Measurements from ENCODE around the gene TIMM23. TPM values are rescaled to one million over a fixed set of nuclear protein-coding genes. Genes with fewer than 3 reads are reported as not detected.
A peak's percentile ranks its signal among the peaks of the same experiment; 100 is the strongest.

Gene TIMM23
- total RNA-seq, 1 experiment from 2014 or later: 85.2 TPM

DNA sequence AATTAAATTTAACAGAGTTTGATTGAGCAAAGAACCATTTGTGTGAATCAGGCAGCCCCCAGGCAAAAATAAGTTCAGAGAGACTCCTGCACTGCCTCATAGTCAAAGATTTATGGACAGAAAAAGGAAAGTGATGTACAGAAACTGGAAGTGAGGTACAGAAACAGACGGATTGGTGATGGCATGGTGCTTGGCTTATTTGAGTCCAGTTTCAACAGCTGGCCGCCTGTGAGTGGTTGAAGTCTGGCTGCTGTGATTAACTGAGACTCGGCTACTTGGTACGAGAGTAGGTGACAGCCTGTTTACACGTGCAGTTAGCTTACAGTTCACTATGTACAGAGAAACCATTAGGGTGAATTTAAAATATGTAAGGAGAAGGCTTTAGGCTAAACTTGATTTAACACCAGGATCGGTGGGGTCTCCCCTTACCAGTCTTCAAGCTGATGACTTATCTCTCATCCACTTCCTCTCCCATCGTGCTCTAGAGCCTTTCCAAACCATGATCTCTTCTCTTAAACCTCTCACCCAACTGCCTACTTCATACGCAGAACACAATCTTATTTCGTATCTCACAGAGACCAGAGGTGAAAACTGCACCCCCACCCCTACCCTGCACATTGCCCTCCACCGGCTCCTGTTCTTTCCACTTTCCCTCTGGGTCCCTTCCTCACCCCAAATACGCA, 78.8 kb downstream of the TIMM23 start:
- TF ChIP-seq, protein P1, sequence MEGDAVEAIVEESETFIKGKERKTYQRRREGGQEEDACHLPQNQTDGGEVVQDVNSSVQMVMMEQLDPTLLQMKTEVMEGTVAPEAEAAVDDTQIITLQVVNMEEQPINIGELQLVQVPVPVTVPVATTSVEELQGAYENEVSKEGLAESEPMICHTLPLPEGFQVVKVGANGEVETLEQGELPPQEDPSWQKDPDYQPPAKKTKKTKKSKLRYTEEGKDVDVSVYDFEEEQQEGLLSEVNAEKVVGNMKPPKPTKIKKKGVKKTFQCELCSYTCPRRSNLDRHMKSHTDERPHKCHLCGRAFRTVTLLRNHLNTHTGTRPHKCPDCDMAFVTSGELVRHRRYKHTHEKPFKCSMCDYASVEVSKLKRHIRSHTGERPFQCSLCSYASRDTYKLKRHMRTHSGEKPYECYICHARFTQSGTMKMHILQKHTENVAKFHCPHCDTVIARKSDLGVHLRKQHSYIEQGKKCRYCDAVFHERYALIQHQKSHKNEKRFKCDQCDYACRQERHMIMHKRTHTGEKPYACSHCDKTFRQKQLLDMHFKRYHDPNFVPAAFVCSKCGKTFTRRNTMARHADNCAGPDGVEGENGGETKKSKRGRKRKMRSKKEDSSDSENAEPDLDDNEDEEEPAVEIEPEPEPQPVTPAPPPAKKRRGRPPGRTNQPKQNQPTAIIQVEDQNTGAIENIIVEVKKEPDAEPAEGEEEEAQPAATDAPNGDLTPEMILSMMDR (IDR thresholded peaks at IDR 0.05; ENCODE audit: unreplicated experiment): no peak
- peak; percentile 27 for DNase-seq (ENCODE audit: unreplicated experiment)
- CTCF ChIA-PET: interaction anchor here (0.6 kb wide), 1 partner anchor 13 kb away, joined by 4 read pairs; no protein-coding TSS in a partner anchor
- Mint-ChIP-seq H3K27ac (ENCODE audit: low read depth, unreplicated experiment) (no peak overlapping the region), H3K4me3 (ENCODE audit: unreplicated experiment) (no peak overlapping the region), H3K36me3 (ENCODE audit: insufficient read depth, unreplicated experiment) (no peaks in the 10 kb centered on the region), H3K4me1 (ENCODE audit: insufficient read depth, unreplicated experiment) (peaks cover 7% of the 10 kb centered on the region), H3K9me3 (ENCODE audit: unreplicated experiment) (no peaks in the 10 kb centered on the region), H3K27me3 (ENCODE audit: insufficient read depth, unreplicated experiment) (peaks cover 43% of the 10 kb centered on the region)
- BruUV-seq (replicated peaks): no TSS peak
- intact Hi-C loops (cut with micrococcal nuclease): no loop called here
- POLR2A ChIA-PET: interaction anchor here (0.6 to 1.0 kb wide), 3 partner anchors 17 to 587 kb away, joined by 3 read pairs; no protein-coding TSS in a partner anchor

DNA sequence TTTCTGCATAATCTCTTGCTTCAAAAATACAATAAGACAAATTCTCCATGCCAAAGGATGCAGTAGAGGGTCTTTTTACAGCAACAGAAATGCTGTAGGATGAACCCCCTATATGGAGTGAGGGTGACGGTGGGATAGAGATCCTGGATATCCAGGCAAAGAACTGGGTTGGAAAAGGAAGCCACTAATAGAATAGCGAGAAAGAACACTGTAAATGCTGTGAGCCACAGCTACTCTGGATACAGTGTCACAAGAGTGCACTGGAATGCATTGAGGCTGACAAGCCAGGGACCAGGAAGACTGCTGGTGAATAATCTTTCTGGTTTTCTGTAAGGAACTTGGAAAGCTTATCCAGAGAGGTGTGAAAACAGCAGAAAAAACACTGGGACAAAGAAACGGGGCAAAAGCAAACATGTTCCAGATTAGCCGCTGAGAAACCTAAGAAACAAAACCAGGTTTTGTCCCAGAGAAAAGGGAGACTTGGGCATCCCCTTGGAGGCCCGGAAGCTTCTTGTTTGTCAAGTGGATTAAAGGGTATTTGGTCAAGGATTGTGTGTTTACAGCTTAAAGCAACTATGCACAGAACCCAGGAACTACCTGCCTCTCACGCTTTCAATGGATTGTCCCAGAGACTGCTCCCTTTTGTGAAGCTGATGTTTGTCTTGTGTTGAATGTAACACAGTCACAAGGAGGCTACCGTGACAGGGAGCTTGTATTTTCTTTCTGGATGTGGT, 79.9 kb downstream of the TIMM23 start:
- intact Hi-C loops (cut with micrococcal nuclease): no loop called here
- no peak overlapping the region for H3K27ac Mint-ChIP-seq (ENCODE audit: low read depth, unreplicated experiment)
- no TSS peak for BruUV-seq (replicated peaks)
- no peak for DNase-seq (ENCODE audit: unreplicated experiment)
- no peak overlapping the region for H3K4me3 Mint-ChIP-seq (ENCODE audit: unreplicated experiment)
- H3K9me3 Mint-ChIP-seq (ENCODE audit: unreplicated experiment): peaks cover 7% of the 10 kb centered on the region
- H3K36me3 Mint-ChIP-seq (ENCODE audit: insufficient read depth, unreplicated experiment): no peaks in the 10 kb centered on the region
- ChIA-PET CTCF (no interaction called here), POLR2A (no interaction called here)
- TF ChIP-seq, protein P1 (IDR thresholded peaks at IDR 0.05; ENCODE audit: unreplicated experiment): no peak
- H3K27me3 Mint-ChIP-seq (ENCODE audit: insufficient read depth, unreplicated experiment): peaks cover 36% of the 10 kb centered on the region
- H3K4me1 Mint-ChIP-seq (ENCODE audit: insufficient read depth, unreplicated experiment): peaks cover 7% of the 10 kb centered on the region

DNA sequence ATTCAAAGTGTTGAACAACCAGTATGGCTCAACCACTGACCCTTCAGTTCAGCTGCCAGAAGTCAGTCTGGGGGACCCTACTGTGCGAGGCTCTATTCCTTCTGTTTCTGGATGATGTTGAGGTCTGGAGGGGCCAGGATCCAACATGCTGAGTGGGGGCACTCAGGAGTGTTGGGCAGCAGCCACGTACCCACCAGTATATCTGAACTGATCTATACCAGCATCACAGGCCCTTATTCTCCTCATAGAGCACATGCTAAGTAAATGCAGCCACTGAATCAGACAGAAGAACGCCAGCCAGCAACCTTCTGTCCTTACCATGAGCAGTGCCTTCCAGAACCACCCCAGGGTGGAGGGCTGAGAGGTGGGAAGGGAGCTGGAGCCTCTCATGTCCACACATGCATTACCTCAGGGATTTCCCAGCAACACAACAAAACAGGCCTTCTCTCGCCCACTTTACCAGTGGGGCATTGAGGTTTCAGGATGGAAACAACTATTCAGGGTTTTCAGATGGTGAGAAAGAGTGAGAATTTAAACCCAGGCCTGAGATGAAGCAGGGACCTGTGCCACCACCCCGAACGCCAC, 80.6 kb downstream of the TIMM23 start:
- no peak for DNase-seq (ENCODE audit: unreplicated experiment)
- BruUV-seq (replicated peaks): no TSS peak
- Mint-ChIP-seq H3K27ac (ENCODE audit: low read depth, unreplicated experiment) (no peak overlapping the region), H3K4me1 (ENCODE audit: insufficient read depth, unreplicated experiment) (peaks cover 7% of the 10 kb centered on the region), H3K36me3 (ENCODE audit: insufficient read depth, unreplicated experiment) (no peaks in the 10 kb centered on the region), H3K4me3 (ENCODE audit: unreplicated experiment) (no peak overlapping the region), H3K27me3 (ENCODE audit: insufficient read depth, unreplicated experiment) (peaks cover 30% of the 10 kb centered on the region), H3K9me3 (ENCODE audit: unreplicated experiment) (peaks cover 12% of the 10 kb centered on the region)
- CTCF ChIA-PET: no interaction called here
- intact Hi-C loops (cut with micrococcal nuclease): no loop called here
- POLR2A ChIA-PET: no interaction called here
- TF ChIP-seq, protein P1 (IDR thresholded peaks at IDR 0.05; ENCODE audit: unreplicated experiment): no peak

Other genes with a start within 250 kb of the TIMM23 start
- 18.2 and 24.5 TPM in 2 replicates for gene WASHC2C, start 245.2 kb upstream of the TIMM23 start, total RNA-seq (2022)
- 17.5 and 23.5 TPM in 2 replicates for gene AGAP4, start 125.0 kb upstream of the TIMM23 start, total RNA-seq (2022)
- 73.5 and 81.6 TPM in 2 replicates for gene NCOA4, start 58.1 kb downstream of the TIMM23 start, total RNA-seq (2022)
- gene MSMB, start 73.8 kb downstream of the TIMM23 start, total RNA-seq (2022): not detected in 2 replicates